DOHH2 (cell line): ENCODE results near the gene CTRL.

Experiments used
- CTCF ChIP-seq: fragments of 200-600 bp; sonication (generic); IDR thresholded peaks from one replicate; pipeline ENCODE4 v1.5.1; 2014; ENCODE audit warnings: antibody characterized with exemption, mild to moderate bottlenecking, low read depth, low read length; ENCODE audit not compliant: poor library complexity, severe bottlenecking
- EZH2phosphoT487 ChIP-seq: fragments of 200-600 bp; sonication (generic); IDR thresholded peaks from 2 replicates; pipeline ENCODE4 v1.6.1; 2017; ENCODE audit warnings: borderline replicate concordance, mild to moderate bottlenecking, antibody characterized with exemption, low read length, moderate library complexity, mixed read lengths

- TF ChIP-seq CTCF (no peak), EZH2phosphoT487 (no peak)
Measured at GRCh38 chr16:67926181-67926750, 5.4 kb downstream of the CTRL start.
